Right lobe of liver (tissue), 4 donors: ENCODE results near the gene ENTPD8.

Experiments
- CTCF ChIP-seq, 4 donors: fragments of 200-600 bp in 3 of 4; fragments of 450-650 bp in 1 of 4; IDR thresholded peaks; one replicate each; pipeline versions ENCODE4 v1.5.1 to v1.8.0; 2016 to 2022; ENCODE audit warnings: antibody characterized with exemption in 4 of 4, mild to moderate bottlenecking in 2 of 4
- POLR2A ChIP-seq: fragments of 450-650 bp; IDR thresholded peaks from one replicate; pipeline ENCODE4 v1.6.1; 2017; ENCODE audit warnings: antibody characterized with exemption, mild to moderate bottlenecking
- donor health status: DM: no; HTN: no; CAD: no.
- donor health status: DM: no; HTN: no; CAD: no.
- donor health status: DM: no; HTN: yes; CAD: no.

GRCh38 chr9:137444106-137444790 lies 3.1 kb upstream of the ENTPD8 start:
- TF ChIP-seq POLR2A, result no peak
- no peak for TF ChIP-seq CTCF (IDR thresholded peaks at IDR 0.05)
